NCI-H1105 treated with DMSO at 0.1 percent for 48 hours (cell line): Measurements from ENCODE around the gene FLNA.
"Not testable (repeated sequence)": the region's sequence is repeated elsewhere in the genome, so short reads cannot be mapped to it uniquely, and the experiment has no call there.

Source experiments
- DNase-seq: peaks from one replicate; lab custom pipeline; 2025; lab: John Stamatoyannopoulos, UW

The FLNA gene

DNA sequence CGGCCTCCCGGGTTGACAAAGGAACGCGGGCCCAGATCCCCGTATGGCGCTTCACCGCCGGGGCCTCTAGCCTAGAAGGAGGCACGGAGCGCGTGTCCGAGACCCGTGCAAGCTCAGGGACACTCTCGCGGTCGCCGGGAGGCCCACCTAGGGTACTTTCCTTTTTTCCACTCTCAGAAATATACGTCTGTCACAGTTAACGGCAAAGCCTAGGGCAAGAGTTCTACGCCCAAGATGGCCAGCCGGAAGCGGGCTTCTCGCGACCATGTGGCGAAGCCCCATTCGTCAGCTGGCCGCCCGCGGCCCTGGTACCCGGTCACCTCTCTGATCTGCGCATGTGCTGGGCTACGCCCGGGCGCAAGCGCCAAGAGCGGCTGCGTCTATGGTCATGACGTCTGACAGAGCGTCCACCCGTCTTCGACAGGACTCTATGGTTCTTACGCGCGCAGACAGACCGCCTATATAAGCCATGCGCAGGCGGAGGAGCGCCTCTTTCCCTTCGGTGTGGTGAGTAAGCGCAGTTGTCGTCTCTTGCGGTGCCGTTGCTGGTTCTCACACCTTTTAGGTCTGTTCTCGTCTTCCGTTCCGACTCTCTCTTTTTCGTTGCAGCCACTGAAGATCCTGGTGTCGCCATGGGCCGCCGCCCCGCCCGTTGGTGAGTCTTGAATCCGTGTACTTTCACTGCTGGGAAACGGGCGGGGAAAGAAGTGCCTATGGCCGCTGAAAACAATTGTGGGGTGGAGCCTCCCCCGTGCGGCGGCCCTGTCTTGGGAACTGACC is 23.6 kb upstream of the FLNA start, which contains the start of gene RPL10:
RPL10 (plus strand) TSS at position 490 of the 780 bp plus-strand sequence; CDS start at position 633, 143 bp downstream.
- peak; percentile 99 for DNase-seq

DNA sequence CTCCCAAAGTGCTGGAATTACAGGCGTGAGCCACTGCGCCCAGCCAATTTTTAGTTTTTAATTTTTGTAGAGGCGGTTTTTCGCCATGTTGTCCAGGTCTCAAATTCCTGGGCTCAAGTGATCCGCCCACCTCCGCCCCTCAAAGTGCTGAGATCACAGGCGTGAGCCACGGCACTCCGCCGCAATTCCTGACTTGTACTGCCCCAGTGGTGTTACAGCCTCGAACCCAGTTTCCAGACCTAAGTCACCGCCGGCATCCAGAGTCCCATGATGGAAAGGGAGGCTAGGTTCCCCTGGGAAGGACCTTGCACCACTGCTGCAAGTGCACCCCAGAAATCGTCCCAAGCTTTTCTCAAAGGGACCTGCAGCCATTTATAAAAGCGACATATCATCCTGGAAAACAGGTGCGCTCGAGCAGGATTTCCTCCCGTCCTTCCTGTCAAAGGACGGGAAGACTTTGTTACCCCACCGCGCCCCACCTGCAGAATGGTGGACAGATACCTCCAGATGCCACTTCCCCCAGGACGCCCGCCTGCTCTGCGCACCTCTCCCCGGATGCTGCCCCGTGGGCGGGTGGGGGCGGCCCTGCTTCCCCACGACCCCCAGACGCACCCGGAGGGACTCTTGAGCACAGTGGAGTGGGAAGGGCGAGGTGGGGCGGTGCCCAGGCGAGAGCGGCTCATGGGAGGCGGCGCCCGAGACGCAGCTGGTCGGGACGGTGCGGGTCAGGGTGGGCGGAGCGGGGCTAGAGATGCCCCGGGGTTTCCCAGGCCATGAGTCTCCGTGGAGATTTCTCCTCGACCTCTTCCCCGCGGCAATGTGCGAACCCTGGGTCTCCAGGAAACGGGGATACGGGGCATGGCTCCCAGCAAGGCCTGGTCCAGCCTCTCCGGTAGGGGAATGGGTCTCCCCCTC is 22.8 kb upstream of the FLNA start:
- peak; percentile 58 for DNase-seq

DNA sequence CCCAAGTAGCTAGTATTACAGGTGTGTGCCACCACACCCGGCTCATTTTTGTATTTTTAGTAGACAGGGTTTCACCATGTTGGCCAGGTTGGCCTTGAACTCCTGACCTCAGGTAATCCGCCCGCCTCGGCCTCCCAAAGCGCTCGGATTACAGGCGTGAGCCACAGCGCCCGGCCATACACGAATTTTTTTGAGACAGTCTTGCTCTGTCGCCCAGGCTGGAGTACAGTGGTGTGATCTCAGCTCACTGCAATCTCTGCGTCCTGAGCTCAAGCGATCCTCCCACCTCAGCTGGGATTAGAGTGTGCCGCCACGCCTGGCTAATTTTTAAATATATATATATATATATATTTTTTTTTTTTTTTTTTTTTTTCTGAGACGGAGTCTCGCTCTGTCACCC is 21.9 kb upstream of the FLNA start:
- DNase-seq, result not testable (repeated sequence)

- not testable (repeated sequence) for DNase-seq
Measured at GRCh38 chrX:154389812-154390747, 15.6 kb upstream of the FLNA start.

DNA sequence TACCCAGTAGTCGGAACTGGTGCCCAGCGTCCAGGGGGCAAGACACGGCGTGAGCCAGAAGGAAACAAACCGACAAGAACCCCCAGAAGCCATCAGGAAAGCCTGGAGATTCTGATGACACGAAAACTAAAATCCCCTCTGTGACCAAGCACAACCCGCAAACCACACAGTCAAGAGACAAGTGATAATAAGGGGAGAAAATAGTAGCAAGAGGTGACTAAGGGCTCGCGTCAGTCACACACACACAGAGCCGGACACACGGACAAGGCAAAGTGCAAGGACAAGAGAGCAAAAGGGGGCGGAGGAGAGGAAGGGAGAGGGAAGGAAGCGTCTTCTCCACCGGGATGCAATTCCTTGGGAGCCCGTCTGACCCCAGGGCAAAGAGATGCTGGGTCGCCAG is 14.2 kb upstream of the FLNA start:
- DNase-seq, result not testable (repeated sequence)

GRCh38 chrX:154388094-154388493 is 13.7 kb upstream of the FLNA start:
- DNase-seq, result not testable (repeated sequence)

GRCh38 chrX:154384284-154384892 is 10.0 kb upstream of the FLNA start:
- DNase-seq, result no peak

- DNase-seq, result no peak
Measured at GRCh38 chrX:154383359-154384283, 9.2 kb upstream of the FLNA start.

- no peak for DNase-seq
Measured at GRCh38 chrX:154382483-154383069, 8.1 kb upstream of the FLNA start.

DNA sequence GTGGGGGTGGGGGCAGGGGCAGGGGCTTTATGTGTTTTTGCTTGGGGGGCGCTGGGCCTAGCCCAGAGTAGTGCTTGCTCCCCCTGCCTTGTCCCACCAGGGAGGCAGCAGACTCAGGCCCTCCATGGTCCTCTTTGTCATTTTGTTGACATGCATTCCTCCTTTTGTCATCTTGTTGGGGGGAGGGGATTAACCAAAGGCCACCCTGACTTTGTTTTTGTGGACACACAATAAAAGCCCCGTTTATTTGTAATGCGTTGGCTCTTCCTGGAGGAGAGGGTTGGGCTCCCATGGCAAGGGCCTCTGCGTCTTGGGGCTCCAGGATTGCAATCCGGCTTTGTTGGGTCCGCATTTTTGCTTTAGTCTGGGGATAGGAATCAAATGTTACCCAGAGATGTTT is 6.8 kb upstream of the FLNA start:
- no peak for DNase-seq

DNA sequence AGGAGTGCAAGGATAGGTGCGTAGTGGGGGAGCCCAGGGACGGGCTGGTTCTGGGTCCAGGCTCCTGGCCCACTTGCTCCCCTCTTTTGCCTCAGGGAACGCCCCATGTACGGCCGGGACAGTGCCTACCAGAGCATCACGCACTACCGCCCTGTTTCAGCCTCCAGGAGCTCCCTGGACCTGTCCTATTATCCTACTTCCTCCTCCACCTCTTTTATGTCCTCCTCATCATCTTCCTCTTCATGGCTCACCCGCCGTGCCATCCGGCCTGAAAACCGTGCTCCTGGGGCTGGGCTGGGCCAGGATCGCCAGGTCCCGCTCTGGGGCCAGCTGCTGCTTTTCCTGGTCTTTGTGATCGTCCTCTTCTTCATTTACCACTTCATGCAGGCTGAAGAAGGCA is 6.4 kb upstream of the FLNA start:
- no peak for DNase-seq

GRCh38 chrX:154380153-154380552 is 5.7 kb upstream of the FLNA start:
- no peak for DNase-seq

DNA sequence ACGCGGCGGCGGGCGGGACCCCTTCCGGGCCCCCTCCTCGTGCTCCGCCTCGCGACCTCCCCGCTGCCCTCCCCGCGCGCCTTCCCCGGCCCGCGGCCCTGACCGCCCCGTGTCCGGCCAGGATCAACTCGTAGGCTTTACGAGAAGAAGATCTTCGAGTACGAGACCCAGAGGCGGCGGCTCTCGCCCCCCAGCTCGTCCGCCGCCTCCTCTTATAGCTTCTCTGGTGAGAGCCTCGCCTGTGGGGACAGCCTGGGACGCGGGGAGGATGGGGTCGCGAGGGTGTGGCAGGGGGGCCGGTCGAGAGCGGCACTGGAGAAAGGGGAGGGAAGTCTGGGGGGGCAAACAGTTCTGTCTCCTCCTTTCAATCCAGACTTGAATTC is 5.1 kb upstream of the FLNA start:
- no peak for DNase-seq

DNA sequence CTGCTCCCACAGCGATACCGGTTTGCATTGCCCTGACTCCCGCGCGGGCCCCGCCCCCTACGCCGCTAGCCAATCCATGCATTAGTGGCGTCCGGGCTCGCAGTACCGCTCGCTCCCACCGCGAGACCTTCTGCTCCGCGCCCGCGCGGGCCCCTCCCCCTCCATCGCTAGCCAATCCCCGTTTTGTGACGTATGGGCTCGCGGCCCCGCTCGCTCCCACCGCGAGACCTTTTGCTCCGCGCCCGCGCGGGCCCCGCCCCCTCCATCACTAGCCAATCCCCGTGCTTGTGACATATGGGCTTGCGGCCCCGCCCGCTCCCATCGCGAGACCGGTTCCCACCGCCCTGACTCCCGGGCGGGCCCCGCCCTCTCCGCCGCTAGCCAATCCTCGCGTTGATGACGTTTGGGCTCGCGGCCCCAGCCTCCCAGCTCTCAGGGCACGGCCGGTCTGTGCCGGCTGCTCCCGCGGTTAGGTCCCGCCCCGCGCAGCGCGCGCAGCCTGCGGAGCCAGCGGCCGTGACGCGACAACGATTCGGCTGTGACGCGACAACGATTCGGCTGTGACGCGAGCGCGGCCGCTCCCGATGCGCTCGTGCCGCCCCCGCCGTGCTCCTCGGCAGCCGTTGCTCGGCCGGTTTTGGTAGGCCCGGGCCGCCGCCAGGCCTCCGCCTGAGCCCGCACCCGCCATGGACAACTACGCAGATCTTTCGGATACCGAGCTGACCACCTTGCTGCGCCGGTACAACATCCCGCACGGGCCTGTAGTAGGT is 4.5 kb upstream of the FLNA start, which contains the start of gene EMD:
EMD (plus strand) TSS at position 497 of the 770 bp plus-strand sequence; CDS start at position 687, 190 bp downstream.
- DNase-seq, result peak; percentile 100

- DNase-seq, result peak; percentile 66
Measured at GRCh38 chrX:154378059-154378798, 3.8 kb upstream of the FLNA start.

DNA sequence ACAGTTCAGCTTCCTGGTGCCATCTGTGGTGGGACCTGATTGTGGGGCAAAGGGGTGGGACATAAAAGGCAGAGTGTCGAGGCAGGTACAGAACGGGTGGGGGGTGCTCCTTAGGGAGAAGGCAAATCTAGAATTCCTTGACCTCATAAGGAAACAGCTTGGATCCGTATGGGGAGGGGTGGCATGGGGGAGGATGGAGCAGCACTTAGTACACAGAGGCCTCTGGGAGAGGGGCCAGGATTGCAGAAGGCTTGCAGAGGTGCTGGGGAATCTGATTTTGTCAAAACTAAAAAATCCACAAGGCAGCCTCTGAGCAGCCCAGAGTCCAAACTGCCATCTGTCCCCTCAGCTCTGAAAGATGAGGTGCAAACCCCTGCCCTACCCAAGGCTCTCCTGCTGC is 2.3 kb upstream of the FLNA start:
- DNase-seq, result no peak

DNA sequence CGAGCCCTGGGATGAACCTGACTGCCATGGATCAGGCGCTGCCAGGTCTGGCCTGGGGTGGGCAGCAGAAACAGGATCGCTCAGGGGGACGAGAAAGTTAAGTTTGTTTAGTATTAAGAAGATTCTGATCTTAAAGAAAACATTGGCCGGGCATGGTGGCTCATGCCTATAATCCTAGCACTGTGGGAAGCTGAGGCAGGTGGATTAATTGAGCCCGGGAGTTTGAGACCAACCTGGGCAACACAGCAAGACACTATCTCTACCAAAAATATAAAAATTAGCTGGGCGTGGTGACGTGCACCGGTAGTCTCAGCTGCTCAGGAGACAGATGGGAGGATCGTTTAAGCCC is 696 bp upstream of the FLNA start:
- DNase-seq, result no peak
